ENCODE data around the gene LRRC47.
"Not testable (repeated sequence)": the region's sequence is repeated elsewhere in the genome, so short reads cannot be mapped to it uniquely, and the experiment has no call there.

Gene LRRC47

DNA sequence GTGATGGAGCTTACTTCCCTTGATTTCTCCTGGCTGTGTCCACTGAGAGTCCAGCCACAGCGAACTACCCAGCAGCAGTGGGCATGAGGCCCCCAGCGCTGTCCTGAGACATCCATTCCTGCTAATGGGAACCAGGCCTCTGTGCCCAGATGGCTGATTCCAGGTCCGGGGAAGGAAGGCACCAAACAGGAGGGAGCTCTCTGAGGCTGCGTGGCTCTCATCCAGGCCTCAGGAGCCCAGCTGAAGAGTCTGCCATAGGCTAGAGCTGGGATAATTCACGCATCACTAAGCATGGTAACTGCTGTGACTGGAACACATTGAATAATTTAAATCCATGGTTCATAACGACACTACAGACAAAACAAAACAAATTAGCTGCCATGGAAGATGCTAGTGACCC lies 24.7 kb upstream of the LRRC47 start:
- Mint-ChIP-seq H3K4me1 (ENCODE audit: low read depth) (no peaks in the 10 kb centered on the region), H3K27ac (no peak overlapping the region), H3K4me3 (no peak overlapping the region), H3K36me3 (ENCODE audit: low read depth) (peaks cover 41% of the 10 kb centered on the region), H3K27me3 (no peaks in the 10 kb centered on the region), H3K9me3 (no peaks in the 10 kb centered on the region)

DNA sequence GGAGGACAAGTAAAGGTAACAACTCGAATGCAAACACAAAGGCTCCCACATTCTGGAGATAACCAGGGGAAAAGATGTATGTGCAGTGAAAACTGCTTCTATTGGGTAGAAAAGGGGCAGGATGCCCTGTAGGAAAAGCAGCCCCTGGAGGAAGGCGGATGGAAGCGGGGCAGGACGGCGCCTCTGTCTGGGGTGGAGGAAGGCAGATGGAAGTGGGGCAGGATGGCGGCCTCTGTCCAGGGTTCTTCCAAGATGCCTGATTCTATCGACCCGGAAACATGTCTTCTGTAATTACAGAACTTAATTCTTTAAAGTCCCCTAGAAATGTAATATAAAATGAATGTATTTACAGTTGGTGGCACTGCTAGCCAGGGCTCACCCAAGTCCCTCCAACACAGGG lies 24.0 kb upstream of the LRRC47 start:
- Mint-ChIP-seq H3K9me3 (no peaks in the 10 kb centered on the region), H3K27ac (no peak overlapping the region), H3K4me3 (no peak overlapping the region), H3K36me3 (ENCODE audit: low read depth) (peaks cover 41% of the 10 kb centered on the region), H3K27me3 (no peaks in the 10 kb centered on the region), H3K4me1 (ENCODE audit: low read depth) (no peaks in the 10 kb centered on the region)

- Mint-ChIP-seq H3K27me3 (no peaks in the 10 kb centered on the region), H3K4me1 (ENCODE audit: low read depth) (no peaks in the 10 kb centered on the region), H3K4me3 (no peak overlapping the region), H3K36me3 (ENCODE audit: low read depth) (peaks cover 44% of the 10 kb centered on the region), H3K9me3 (no peaks in the 10 kb centered on the region), H3K27ac (no peak overlapping the region)
Measured at GRCh38 chr1:3819771-3820200, 23.5 kb upstream of the LRRC47 start.

DNA sequence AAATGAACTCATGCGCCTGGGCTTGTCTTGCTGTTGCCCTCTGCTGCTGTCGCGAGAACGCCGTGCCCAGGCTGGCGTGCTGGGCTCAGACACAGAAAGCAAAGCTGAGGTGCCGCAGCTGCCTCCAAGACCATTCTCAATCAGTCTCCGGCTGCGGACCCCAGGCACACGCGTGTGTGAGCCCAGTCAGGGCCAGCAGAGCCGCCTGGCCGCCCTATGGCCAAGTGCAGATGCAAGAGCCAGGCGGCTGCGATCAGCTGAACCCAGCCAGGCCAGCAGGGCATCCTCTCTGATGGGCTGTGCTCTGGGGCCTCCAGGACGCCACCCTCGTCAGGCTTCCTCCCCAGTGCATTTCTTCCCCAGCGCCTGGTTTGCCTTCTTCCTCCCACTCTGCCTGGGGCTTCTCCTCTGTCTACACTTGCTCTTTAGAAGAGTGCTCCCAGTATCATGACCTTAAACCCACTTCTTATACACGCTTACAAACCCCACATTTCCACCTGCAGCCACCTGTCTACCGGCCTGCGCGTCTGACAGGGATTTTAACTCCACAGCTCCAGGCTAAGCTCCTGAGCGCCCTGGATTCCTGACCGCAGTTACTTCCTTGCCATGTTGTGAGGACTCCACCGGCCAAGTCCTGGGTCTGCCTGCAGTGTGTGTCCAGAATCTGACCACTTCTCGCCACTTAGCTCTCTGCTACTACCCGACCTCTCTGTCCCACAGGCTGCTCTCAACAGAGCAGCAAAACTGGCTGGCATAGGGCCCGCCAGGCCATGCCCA lies 21.7 kb upstream of the LRRC47 start:
- H3K27ac Mint-ChIP-seq: no peak overlapping the region
- peaks cover 41% of the 10 kb centered on the region for H3K36me3 Mint-ChIP-seq (ENCODE audit: low read depth)
- H3K9me3 Mint-ChIP-seq: no peaks in the 10 kb centered on the region
- H3K4me1 Mint-ChIP-seq (ENCODE audit: low read depth): no peaks in the 10 kb centered on the region
- H3K27me3 Mint-ChIP-seq: no peaks in the 10 kb centered on the region
- no peak overlapping the region for H3K4me3 Mint-ChIP-seq

GRCh38 chr1:3817138-3817740 lies 20.9 kb upstream of the LRRC47 start:
- H3K4me1 Mint-ChIP-seq (ENCODE audit: low read depth): no peaks in the 10 kb centered on the region
- H3K27me3 Mint-ChIP-seq: no peaks in the 10 kb centered on the region
- no peaks in the 10 kb centered on the region for H3K9me3 Mint-ChIP-seq
- H3K27ac Mint-ChIP-seq: no peak overlapping the region
- peaks cover 35% of the 10 kb centered on the region for H3K36me3 Mint-ChIP-seq (ENCODE audit: low read depth)
- no peak overlapping the region for H3K4me3 Mint-ChIP-seq

- no peak overlapping the region for H3K4me3 Mint-ChIP-seq
- no peak overlapping the region for H3K27ac Mint-ChIP-seq
- no peaks in the 10 kb centered on the region for H3K9me3 Mint-ChIP-seq
- no peaks in the 10 kb centered on the region for H3K27me3 Mint-ChIP-seq
- peaks cover 3% of the 10 kb centered on the region for H3K4me1 Mint-ChIP-seq (ENCODE audit: low read depth)
- H3K36me3 Mint-ChIP-seq (ENCODE audit: low read depth): peaks cover 28% of the 10 kb centered on the region
Measured at GRCh38 chr1:3816331-3817137, 20.2 kb upstream of the LRRC47 start.

DNA sequence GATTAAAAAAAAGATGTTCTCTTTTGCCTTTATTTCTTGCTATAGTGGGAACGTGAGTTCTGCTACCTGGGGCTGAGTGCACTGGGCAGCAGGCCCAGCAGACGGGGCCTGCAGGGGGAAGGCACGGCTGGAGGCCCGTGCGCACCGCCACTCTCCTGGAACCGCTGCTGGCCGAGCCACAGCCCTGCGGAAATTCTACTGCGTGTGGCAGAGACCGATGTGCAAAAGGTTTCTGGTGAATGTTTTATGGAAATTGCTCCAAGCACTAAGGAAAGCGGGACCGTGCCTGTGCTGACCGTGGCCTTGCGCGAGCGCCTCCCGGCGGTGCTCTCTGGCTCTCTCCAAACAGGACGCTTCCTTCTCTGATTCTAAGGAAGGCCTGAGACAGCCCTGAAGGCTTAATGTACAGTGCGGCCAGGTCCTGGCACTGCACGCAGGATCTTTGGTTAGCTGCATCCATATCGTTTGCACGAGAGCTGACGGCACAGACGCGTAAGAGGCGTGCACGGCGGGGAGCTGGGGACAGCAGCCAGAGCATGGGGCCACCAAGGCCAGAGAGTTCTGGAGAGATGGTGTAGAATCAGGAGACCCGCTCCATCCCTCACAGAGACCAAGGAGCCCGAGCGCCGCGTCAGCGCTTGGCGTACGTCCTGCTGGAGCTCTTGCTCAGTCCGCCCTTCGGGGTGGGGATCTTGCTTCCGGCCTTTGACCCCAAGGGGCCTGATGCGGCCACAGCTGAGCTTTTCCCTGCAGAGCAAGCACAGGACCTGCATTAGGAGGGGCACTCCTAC lies 18.7 kb upstream of the LRRC47 start:
- peaks cover 5% of the 10 kb centered on the region for H3K4me1 Mint-ChIP-seq (ENCODE audit: low read depth)
- H3K9me3 Mint-ChIP-seq: no peaks in the 10 kb centered on the region
- peaks cover 17% of the 10 kb centered on the region for H3K36me3 Mint-ChIP-seq (ENCODE audit: low read depth)
- no peaks in the 10 kb centered on the region for H3K27me3 Mint-ChIP-seq
- no peak overlapping the region for H3K4me3 Mint-ChIP-seq
- no peak overlapping the region for H3K27ac Mint-ChIP-seq

DNA sequence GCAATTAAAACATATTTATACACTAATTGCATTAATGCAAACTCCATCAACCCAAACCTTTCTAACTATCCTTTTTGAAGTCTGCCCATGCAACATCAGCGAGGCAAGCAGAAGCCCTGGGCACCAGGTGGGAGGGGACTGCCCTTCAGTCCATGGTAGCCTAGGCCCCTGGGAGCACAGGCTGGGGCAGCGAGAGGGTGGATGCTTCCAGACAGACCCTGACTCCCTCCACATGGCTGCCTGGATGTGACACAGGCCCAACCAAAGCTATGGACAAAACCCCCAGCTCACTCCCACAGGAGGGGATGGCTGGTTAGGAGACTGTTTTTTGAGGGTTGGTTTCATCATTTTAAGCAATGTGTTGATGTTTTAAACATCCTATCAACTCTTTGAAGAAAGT lies 17.8 kb upstream of the LRRC47 start:
- no peaks in the 10 kb centered on the region for H3K27me3 Mint-ChIP-seq
- H3K9me3 Mint-ChIP-seq: no peaks in the 10 kb centered on the region
- H3K4me1 Mint-ChIP-seq (ENCODE audit: low read depth): peaks cover 5% of the 10 kb centered on the region
- H3K27ac Mint-ChIP-seq: no peak overlapping the region
- H3K4me3 Mint-ChIP-seq: no peak overlapping the region
- peaks cover 12% of the 10 kb centered on the region for H3K36me3 Mint-ChIP-seq (ENCODE audit: low read depth)

DNA sequence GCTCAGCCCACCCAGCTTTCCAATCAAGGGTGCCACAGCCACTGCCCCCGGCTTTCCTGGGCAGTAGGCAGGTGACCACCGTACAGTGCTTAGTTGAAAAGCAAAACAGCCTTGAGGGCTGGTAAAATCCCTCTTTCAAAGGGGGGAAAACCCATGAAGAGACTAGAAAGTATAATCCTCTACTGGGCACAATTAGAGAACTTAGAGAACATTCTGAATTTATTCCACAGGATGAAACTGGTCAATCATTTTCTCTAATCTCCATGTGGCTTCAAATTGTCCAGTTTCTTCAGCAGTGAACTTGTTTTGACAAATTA lies 15.3 kb upstream of the LRRC47 start:
- H3K27ac Mint-ChIP-seq: no peak overlapping the region

DNA sequence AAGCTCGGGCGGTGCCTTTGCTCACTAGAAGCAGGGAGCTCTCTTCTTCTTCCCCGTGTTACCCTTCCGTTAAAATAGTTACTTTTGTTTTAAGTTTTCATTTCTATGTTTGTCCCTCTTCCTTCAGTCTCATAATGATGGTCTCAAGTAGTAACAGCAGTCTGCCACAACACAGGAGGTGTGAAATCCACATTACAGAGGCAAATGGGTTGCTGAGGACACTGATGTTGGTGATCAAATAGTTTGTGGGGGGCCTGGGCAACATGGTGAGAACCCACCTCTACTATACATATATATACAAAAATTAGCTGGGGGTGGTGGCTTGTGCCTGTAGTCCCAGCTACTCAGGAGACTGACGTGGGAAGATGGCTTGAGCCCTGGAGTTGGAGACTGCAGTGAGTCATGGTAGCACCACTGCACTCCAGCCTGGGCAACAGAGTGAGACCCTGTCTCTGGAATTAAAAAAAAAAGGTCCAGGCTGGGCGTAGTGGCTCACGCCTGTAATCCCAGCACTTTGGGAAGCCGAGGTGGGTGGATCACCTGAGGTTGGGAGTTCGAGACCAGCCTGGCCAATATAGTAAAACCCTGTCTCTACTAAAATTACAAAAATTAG lies 14.0 kb upstream of the LRRC47 start:
- H3K27ac Mint-ChIP-seq; H3K4me3 Mint-ChIP-seq; H3K36me3 Mint-ChIP-seq (ENCODE audit: low read depth); H3K27me3 Mint-ChIP-seq; H3K9me3 Mint-ChIP-seq; H3K4me1 Mint-ChIP-seq (ENCODE audit: low read depth): not testable (repeated sequence)

More for the DNA sequence above, 15.3 kb upstream of the LRRC47 start:
- no peak overlapping the region for H3K4me3 Mint-ChIP-seq
- H3K9me3 Mint-ChIP-seq: no peaks in the 10 kb centered on the region
- H3K4me1 Mint-ChIP-seq (ENCODE audit: low read depth): peaks cover 5% of the 10 kb centered on the region
- no peaks in the 10 kb centered on the region for H3K27me3 Mint-ChIP-seq
- H3K36me3 Mint-ChIP-seq (ENCODE audit: low read depth): peaks cover 5% of the 10 kb centered on the region

DNA sequence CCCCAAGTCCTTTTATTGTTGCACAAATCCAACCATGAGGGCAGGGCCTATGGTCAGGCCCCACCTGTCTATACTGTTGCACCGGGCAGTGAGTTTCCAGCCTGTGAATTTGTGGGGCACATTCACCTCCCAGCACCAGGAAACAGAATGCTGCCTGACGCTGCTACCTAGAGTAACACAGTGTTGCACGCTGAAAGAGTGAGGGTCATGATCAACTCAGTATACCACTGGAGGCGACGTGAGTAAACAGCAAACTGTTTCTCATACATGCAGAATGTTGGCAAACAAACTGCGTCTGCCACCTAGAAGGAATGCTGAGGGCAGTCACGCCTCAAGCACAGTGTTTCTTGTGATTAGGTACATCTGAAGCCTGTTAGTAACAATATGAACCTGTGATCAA lies 13.4 kb upstream of the LRRC47 start:
- no peak overlapping the region for H3K27ac Mint-ChIP-seq
- H3K4me3 Mint-ChIP-seq: no peak overlapping the region

DNA sequence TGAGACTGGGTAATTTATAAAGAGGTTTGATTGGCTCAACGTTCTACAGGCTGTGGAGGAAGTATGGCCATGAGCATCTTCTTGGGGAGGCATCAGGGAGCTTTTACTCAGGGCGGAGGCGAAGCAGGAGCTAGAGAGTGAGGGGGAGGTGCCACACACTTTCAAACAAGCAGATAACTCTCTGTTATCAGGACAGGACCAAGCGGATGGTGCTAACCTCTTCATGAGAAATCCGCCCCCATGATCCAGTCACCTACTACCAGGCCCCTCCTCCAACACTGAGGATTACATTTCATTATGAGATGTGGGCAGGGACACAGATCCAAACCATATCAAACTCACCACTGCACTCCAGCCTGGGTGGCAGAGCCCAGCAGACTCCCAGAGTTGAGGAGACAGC lies 11.5 kb upstream of the LRRC47 start:
- Mint-ChIP-seq H3K27ac (no peak overlapping the region), H3K4me3 (no peak overlapping the region), H3K36me3 (ENCODE audit: low read depth) (no peaks in the 10 kb centered on the region), H3K4me1 (ENCODE audit: low read depth) (peaks cover 5% of the 10 kb centered on the region), H3K9me3 (no peaks in the 10 kb centered on the region), H3K27me3 (peaks cover 17% of the 10 kb centered on the region)

More for the DNA sequence above, 13.4 kb upstream of the LRRC47 start:
- Mint-ChIP-seq H3K9me3 (no peaks in the 10 kb centered on the region), H3K27me3 (peaks cover 4% of the 10 kb centered on the region), H3K36me3 (ENCODE audit: low read depth) (no peaks in the 10 kb centered on the region), H3K4me1 (ENCODE audit: low read depth) (peaks cover 5% of the 10 kb centered on the region)

DNA sequence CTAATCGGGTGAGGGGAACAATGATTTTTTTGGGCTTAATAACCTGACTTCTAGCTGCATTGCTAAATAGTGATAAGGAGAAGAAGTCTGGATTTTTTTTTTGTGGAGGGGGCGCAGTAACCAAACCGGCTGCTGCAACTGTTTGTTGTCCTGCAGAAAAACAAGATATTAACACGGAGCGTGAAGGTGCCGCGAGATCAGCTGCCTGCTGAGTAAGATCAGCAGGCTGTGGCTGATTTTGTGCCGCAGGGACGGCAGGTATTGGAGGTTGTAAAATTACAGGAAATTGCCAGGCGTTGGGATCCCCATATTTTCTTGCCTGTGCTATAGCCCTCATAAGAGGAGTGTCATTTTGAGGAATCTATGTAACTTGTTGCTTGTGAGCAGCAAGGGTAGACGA lies 8.7 kb upstream of the LRRC47 start:
- Mint-ChIP-seq H3K4me3 (no peak overlapping the region), H3K4me1 (ENCODE audit: low read depth) (peaks cover 10% of the 10 kb centered on the region), H3K36me3 (ENCODE audit: low read depth) (no peaks in the 10 kb centered on the region), H3K27me3 (peaks cover 32% of the 10 kb centered on the region), H3K27ac (no peak overlapping the region), H3K9me3 (no peaks in the 10 kb centered on the region)

DNA sequence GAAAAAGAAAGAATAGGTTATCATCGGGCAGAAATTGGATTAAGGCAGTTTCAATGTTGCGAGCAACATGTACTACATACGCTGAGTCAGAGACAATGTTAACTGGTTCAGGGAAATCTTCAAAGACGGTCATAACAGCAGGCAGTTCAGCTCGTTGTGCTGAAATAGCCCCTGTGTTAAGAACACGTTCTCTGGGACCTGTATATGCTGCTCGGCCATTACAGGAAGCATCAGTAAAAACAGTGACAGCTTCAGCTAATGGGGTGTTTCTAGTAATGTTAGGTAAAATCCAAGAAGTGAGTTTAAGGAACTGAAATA lies 8.3 kb upstream of the LRRC47 start:
- H3K9me3 Mint-ChIP-seq; H3K4me1 Mint-ChIP-seq (ENCODE audit: low read depth); H3K4me3 Mint-ChIP-seq; H3K36me3 Mint-ChIP-seq (ENCODE audit: low read depth); H3K27ac Mint-ChIP-seq: not testable (repeated sequence)
- H3K27me3 Mint-ChIP-seq: peaks cover 32% of the 10 kb centered on the region
